GM12892 (cell line): ENCODE data around the gene DLG2.
A peak's percentile ranks its signal among the peaks of the same experiment; 100 is the strongest.

ENCODE experiments used
- POLR2A ChIP-seq: IDR thresholded peaks from 2 replicates; pipeline ENCODE4 v1.6.1; 2011; ENCODE audit warnings: low read depth, low read length, control low read depth
- POLR2AphosphoS5 ChIP-seq: IDR thresholded peaks from 2 replicates; pipeline ENCODE4 v1.6.1; 2011; ENCODE audit warnings: low read depth, low read length, control low read depth
- TAF1 ChIP-seq: IDR thresholded peaks from 2 replicates; pipeline ENCODE4 v1.6.1; 2011; ENCODE audit warnings: low read depth, mild to moderate bottlenecking, control low read depth, low read length, borderline replicate concordance

DNA sequence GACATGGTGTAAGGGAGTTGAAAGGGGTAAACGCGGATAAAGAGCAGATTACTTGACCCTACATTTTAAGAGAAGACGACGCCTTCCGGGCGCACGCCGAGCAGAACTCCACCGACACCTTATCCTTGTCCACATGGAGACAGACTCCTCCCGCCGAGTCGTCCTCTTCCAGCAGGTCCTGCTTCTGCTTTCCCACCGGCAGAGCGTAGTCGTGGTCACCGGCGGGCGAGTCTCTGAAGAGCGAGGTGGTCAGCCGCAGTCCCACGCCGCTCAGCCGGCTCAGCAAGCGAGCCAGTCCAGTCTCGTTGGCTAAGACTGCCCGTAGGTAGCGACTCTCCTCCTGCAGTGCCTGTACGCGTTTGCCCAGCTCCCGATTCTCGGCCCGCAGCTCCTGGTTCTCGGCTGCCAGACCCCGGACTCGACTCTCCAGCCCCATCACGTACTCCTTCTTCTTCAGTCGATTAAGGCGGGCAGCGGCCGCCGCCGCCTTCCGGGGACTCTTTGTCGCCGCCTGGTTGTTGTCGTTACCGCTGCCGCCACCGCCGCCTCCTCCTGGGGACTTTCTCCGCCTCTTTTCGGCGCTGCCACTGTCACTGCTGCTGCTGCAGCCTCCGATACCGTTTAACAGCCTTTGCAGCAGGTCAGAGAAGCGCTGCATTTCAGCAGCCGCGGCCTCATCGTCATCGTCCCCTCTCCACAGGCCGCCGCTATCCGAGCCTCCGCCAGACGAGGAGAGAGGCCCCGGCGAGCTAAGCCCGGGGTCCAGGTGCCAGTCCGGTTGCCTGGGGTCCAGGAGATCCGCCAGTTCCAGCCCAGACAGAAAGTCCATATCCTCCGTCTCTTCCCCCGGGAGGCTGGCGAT, 36.8 kb upstream of the DLG2 start:
- TF ChIP-seq POLR2AphosphoS5 (0 out of 2 replicates have a peak, but pooled peaks have one; percentile 36), POLR2A (peak; percentile 53; the same call in 1 of the 2 replicates), TAF1 (peak; percentile 56)
